Adrenal gland (tissue), 12 donors: ENCODE measurements around the gene C1orf50. TPM values are rescaled to one million over a fixed set of nuclear protein-coding genes. Genes with fewer than 3 reads are reported as not detected.

ENCODE experiments used
- DNase-seq, 7 donors: peaks; one replicate each; pipeline ENCODE4 v3.0.0-alpha.2; 2019 to 2020
- H3K27ac ChIP-seq, 5 donors: fragments of 200-600 bp; sonication (generic) in 4 of 5; 1 replicate in 3 of 5; 2 replicates in 2 of 5; pipeline versions ENCODE4 v1.5.1 to v1.8.0; 2016 to 2020; ENCODE audit warnings: mild to moderate bottlenecking in 1 of 5
- H3K27me3 ChIP-seq: fragments of 200-600 bp; 2 replicates; pipeline ENCODE4 v1.8.0; 2021
- H3K36me3 ChIP-seq, 2 donors: fragments of 200-600 bp; replicated peaks in 1 of 2; 1 replicate in 1 of 2; 2 replicates in 1 of 2; pipeline versions ENCODE4 v1.5.1 to v1.8.0; 2018 to 2022
- H3K4me1 ChIP-seq, 2 donors: fragments of 200-600 bp; replicated peaks in 1 of 2; 1 replicate in 1 of 2; 2 replicates in 1 of 2; pipeline versions ENCODE4 v1.5.1 to v1.8.0; 2018 to 2021
- H3K4me3 ChIP-seq, 4 donors: fragments of 200-600 bp; sonication (generic) in 3 of 4; one replicate each; pipeline ENCODE4 v1.5.1; 2016 to 2018
- H3K9me3 ChIP-seq, 3 donors: fragments of 200-600 bp; sonication (generic) in 1 of 3; replicated peaks in 1 of 3; 1 replicate in 2 of 3; 2 replicates in 1 of 3; pipeline versions ENCODE4 v1.5.1 to v1.8.0; 2016 to 2021
- CTCF ChIP-seq, 6 experiments: fragments of 450-650 bp in 4 of 6; fragments of 200-600 bp in 2 of 6; sonication (generic) in 1 of 6; IDR thresholded peaks; 1 replicate in 5 of 6; 2 replicates in 1 of 6; pipeline versions ENCODE4 v1.5.1 to v1.8.0; 2016 to 2021; ENCODE audit warnings: antibody characterized with exemption in 6 of 6, mild to moderate bottlenecking in 2 of 6, moderate library complexity in 1 of 6
- POLR2A ChIP-seq, 2 donors: fragments of 450-650 bp; IDR thresholded peaks; one replicate each; pipeline ENCODE4 v1.6.1; 2017; ENCODE audit warnings: antibody characterized with exemption in 2 of 2, mild to moderate bottlenecking in 2 of 2, moderate library complexity in 1 of 2
- WGBS, 4 donors: extraction: QIAGEN DNeasy Blood & Tissue Kit in 2 of 4; methylation state at CpG; one replicate each; pipeline versions ENCODE4 v1.1.5 to v1.1.7; 2013 to 2017; 5-methylcytosine and 5-hydroxymethylcytosine counted together
- intact Hi-C, 2 donors: fragments of 100-400 bp; cut with DNase I; formaldehyde crosslinking; loops; one replicate each; pipeline versions ENCODE4 v1.14.1 to v1.15.0; 2022 to 2023
- polyA plus RNA-seq, 3 donors: library from polyadenylated mRNA; stranded (reverse); fragments of 200-250 nt in 2 of 3; fragments of 350-450 nt in 1 of 3; fragmentation: Illumina TruSeq in 1 of 3; extraction: RNeasy Lipid Tissue Mini Kit (QIAGEN cat#74804) in 1 of 3; gene quantifications; one replicate each; pipeline ENCODE4 v1.2.3, GENCODE V29; 2013 to 2014
- total RNA-seq, 9 donors: library from RNA; depleted of rRNA in 4 of 9; stranded (reverse); fragments of >200 nt in 4 of 9; fragments of 120-200 nt in 1 of 9; fragmentation: NEBNext Ultra II Directional in 1 of 9; extraction: Animal tissue kit (Norgen Biotek cat#: 25700) in 1 of 9; gene quantifications; one replicate each; pipeline versions ENCODE4 v1.1.0 to v1.2.4, GENCODE V29; 2013 to 2023
- donor health status: healthy with polysubstance abuse.
- donor health status: Bipolar disorder and iron deficiency.
- donor health status: DM: yes; HTN: yes; CAD: no.
- donor health status: DM: no; HTN: no; CAD: no.
- donor health status: DM: no; HTN: no; CAD: no.
- donor health status: DM: yes; HTN: yes; CAD: no.

C1orf50 gene
- total and polyA plus RNA-seq, 12 donors: 2.2 to 13.5 (median 7.4) TPM

DNA sequence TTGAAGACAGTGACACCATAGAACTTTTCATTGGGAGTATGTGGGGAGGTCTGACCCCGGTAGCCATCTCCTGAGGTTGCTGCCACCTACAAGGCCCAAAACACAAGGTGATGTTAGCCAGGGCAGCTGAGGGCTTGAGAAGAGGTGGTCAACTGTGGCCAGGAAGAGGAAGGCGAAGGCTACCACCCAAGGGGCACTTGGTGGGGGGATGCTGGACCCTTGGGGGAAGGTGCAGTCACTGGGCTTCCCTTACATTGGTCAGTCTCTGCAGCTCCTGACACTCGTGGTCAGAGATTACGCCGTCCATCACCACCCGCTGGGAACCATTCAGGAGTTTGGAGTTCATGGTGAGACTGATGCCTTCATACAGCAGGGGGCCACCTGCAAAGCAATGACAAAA lies 14.8 kb upstream of the C1orf50 start:
- Histone ChIP-seq H3K4me3 (no peak overlapping the region), H3K36me3 (peaks cover 0 to 60% of the 10 kb centered on the region in 2 donors), H3K9me3 (no peaks in the 10 kb centered on the region), H3K27me3 (no peaks in the 10 kb centered on the region), H3K27ac (no peak overlapping the region), H3K4me1 (peaks cover 9 to 23% of the 10 kb centered on the region in 2 donors)
- intact Hi-C loops: no loop called here
- peak in 1 of 7 donors; percentile 4 for DNase-seq
- WGBS, 4 donors: 94 to 97% (median 94%) methylated on average over 6 of the region's 6 CpGs
- TF ChIP-seq CTCF (IDR thresholded peaks at IDR 0.05): no peak
- TF ChIP-seq POLR2A (IDR thresholded peaks at IDR 0.05): no peak

GRCh38 chr1:42753070-42753469 lies 14.0 kb upstream of the C1orf50 start:
- H3K4me3 ChIP-seq: no peak overlapping the region
- peak overlapping the region in 3 of 5 donors; percentile 13 to 59 (median 59) for H3K27ac ChIP-seq
- H3K9me3 ChIP-seq: no peaks in the 10 kb centered on the region
- peaks cover 9 to 23% of the 10 kb centered on the region in 2 donors for H3K4me1 ChIP-seq
- peaks cover 0 to 68% of the 10 kb centered on the region in 2 donors for H3K36me3 ChIP-seq
- intact Hi-C loops: no loop called here
- no peak for DNase-seq
- WGBS, 4 donors: 41 to 73% (median 58%) methylated on average over 1 of the region's 1 CpG
- TF ChIP-seq POLR2A (IDR thresholded peaks at IDR 0.05) (no peak), CTCF (IDR thresholded peaks at IDR 0.05) (no peak)
- no peaks in the 10 kb centered on the region for H3K27me3 ChIP-seq

- peaks cover 0 to 89% of the 10 kb centered on the region in 2 donors for H3K36me3 ChIP-seq
- no peak overlapping the region for H3K27ac ChIP-seq
- no peaks in the 10 kb centered on the region for H3K27me3 ChIP-seq
- H3K4me3 ChIP-seq: no peak overlapping the region
- H3K4me1 ChIP-seq: peaks cover 0 to 7% of the 10 kb centered on the region in 2 donors
- peak in 4 of 7 donors; percentile 34 to 45 (median 38) for DNase-seq
- 70 to 75% (median 71%) methylated on average over 17 of the region's 17 CpGs for WGBS, 4 donors
- H3K9me3 ChIP-seq: no peaks in the 10 kb centered on the region
- intact Hi-C loops: no loop called here
- no peak for TF ChIP-seq POLR2A (IDR thresholded peaks at IDR 0.05)
- TF ChIP-seq CTCF (IDR thresholded peaks at IDR 0.05): peak; percentile 56 to 77 (median 75)
Observed at GRCh38 chr1:42756956-42757891, 9.8 kb upstream of the C1orf50 start.

- peaks cover 0 to 7% of the 10 kb centered on the region in 2 donors for H3K4me1 ChIP-seq
- TF ChIP-seq CTCF (IDR thresholded peaks at IDR 0.05): no peak
- no peak for TF ChIP-seq POLR2A (IDR thresholded peaks at IDR 0.05)
- H3K9me3 ChIP-seq: no peaks in the 10 kb centered on the region
- H3K36me3 ChIP-seq: peaks cover 0 to 83% of the 10 kb centered on the region in 2 donors
- no peak for DNase-seq
- no peak overlapping the region for H3K27ac ChIP-seq
- no peaks in the 10 kb centered on the region for H3K27me3 ChIP-seq
- no peak overlapping the region for H3K4me3 ChIP-seq
- intact Hi-C loops: no loop called here
Observed at GRCh38 chr1:42757892-42758275, 9.2 kb upstream of the C1orf50 start.
